ENCODE data around the gene LYPD3. TPM values are rescaled to one million over a fixed set of nuclear protein-coding genes. Genes with fewer than 3 reads are reported as not detected.

The LYPD3 gene
- total and polyA plus RNA-seq, 2 donors (not counting 3 experiments of a cell fraction or from before 2014, with no cell fraction given): 0.52 TPM; not detected in 1

- FAIRE-seq: no peak
- Histone ChIP-seq H3K4me2 (ENCODE audit: insufficient read depth, low read length) (no peak overlapping the region), H4K20me1 (replicated peaks; ENCODE audit: control insufficient read depth, extremely low read depth, insufficient read depth, low read length) (no peaks in the 10 kb centered on the region), H3K4me1 (ENCODE audit: control insufficient read depth, extremely low read depth, insufficient read depth, low read length) (no peaks in the 10 kb centered on the region), H3K9me3 (replicated peaks; ENCODE audit: control insufficient read depth, insufficient read depth, low read length) (no peaks in the 10 kb centered on the region), H3K9ac (replicated peaks; ENCODE audit: extremely low read depth, insufficient read depth, low read length) (no peak overlapping the region), H3K4me3 (replicated peaks in 1 of 3; ENCODE audit: insufficient read depth in 1 of 3, low read depth in 1 of 3, low read length in 3 of 3) (no peak overlapping the region), H3K36me3 (ENCODE audit: control insufficient read depth in 2 of 2, extremely low read depth in 1 of 2, insufficient read depth in 2 of 2, low read length in 2 of 2) (peaks cover 0 to 2% of the 10 kb centered on the region in 2 experiments), H3K79me2 (ENCODE audit: control insufficient read depth, insufficient read depth, low read length) (no peaks in the 10 kb centered on the region), H3K27ac (ENCODE audit: insufficient read depth, low read depth, low read length) (no peak overlapping the region), H3K9me1 (replicated peaks; ENCODE audit: control insufficient read depth, extremely low read depth, insufficient read depth, low read length) (no peaks in the 10 kb centered on the region), H2AFZ (ENCODE audit: low read depth, low read length) (no peak overlapping the region), H3K27me3 (ENCODE audit: control insufficient read depth in 2 of 2, insufficient read depth in 2 of 2, low read length in 2 of 2) (no peaks in the 10 kb centered on the region)
- no TSS peak for BruUV-seq (replicated peaks)
- no peak for DNase-seq (ENCODE audit: low read depth, low spot score)
- intact Hi-C loops (cut with micrococcal nuclease) (no loop called here), dilution Hi-C loops (cut with MboI; ENCODE audit: extremely low pct_ligation_motif_present, low sequenced_read_pairs) (no loop called here)
- POLR2A ChIA-PET: no interaction called here
- no peak for TF ChIP-seq POLR2A (IDR thresholded peaks at IDR 0.05; ENCODE audit: low read depth, low read length)
- TF ChIP-seq EZH2 (IDR thresholded peaks at IDR 0.05; ENCODE audit: borderline replicate concordance, low read depth, low read length, severe bottlenecking): no peak
- no peak for TF ChIP-seq MYC (IDR thresholded peaks at IDR 0.05; ENCODE audit: low read depth, low read length)
- CTCF ChIA-PET: interaction anchor here (2.6 kb wide), 1 partner anchor 35 kb away, joined by 13 read pairs; no protein-coding TSS in a partner anchor
Measured at GRCh38 chr19:43481701-43482100, 16.3 kb upstream of the LYPD3 start.

DNA sequence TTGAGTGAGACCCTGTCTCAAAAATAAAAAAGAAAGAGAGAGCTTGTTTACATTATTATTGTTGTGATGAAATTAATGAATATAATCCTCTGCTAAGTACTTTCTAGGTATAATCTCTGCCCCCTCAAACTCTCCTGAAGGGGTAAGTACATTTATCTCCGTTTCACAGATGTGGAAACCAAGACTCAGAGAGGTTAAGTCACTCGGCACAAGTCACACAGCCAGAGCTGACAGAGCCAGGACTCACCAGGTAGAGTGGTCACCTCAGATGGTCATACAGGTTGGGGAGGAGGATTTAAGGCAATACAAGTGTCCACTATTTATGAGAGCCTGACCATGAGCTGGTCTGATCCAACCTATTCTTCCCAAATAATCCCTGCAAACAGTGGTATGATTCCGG, 15.2 kb upstream of the LYPD3 start:
- Histone ChIP-seq H3K4me3 (replicated peaks in 1 of 3; ENCODE audit: insufficient read depth in 1 of 3, low read depth in 1 of 3, low read length in 3 of 3) (no peak overlapping the region), H4K20me1 (replicated peaks; ENCODE audit: control insufficient read depth, extremely low read depth, insufficient read depth, low read length) (no peaks in the 10 kb centered on the region), H3K36me3 (ENCODE audit: control insufficient read depth in 2 of 2, extremely low read depth in 1 of 2, insufficient read depth in 2 of 2, low read length in 2 of 2) (peaks cover 0 to 2% of the 10 kb centered on the region in 2 experiments), H3K4me2 (ENCODE audit: insufficient read depth, low read length) (no peak overlapping the region), H3K9me3 (replicated peaks; ENCODE audit: control insufficient read depth, insufficient read depth, low read length) (no peaks in the 10 kb centered on the region), H2AFZ (ENCODE audit: low read depth, low read length) (no peak overlapping the region), H3K9ac (replicated peaks; ENCODE audit: extremely low read depth, insufficient read depth, low read length) (no peak overlapping the region), H3K27me3 (ENCODE audit: control insufficient read depth in 2 of 2, insufficient read depth in 2 of 2, low read length in 2 of 2) (no peaks in the 10 kb centered on the region), H3K79me2 (ENCODE audit: control insufficient read depth, insufficient read depth, low read length) (no peaks in the 10 kb centered on the region), H3K9me1 (replicated peaks; ENCODE audit: control insufficient read depth, extremely low read depth, insufficient read depth, low read length) (no peaks in the 10 kb centered on the region), H3K4me1 (ENCODE audit: control insufficient read depth, extremely low read depth, insufficient read depth, low read length) (peaks cover 3% of the 10 kb centered on the region), H3K27ac (ENCODE audit: insufficient read depth, low read depth, low read length) (no peak overlapping the region)
- no TSS peak for BruUV-seq (replicated peaks)
- dilution Hi-C loops (cut with MboI; ENCODE audit: extremely low pct_ligation_motif_present, low sequenced_read_pairs) (no loop called here), intact Hi-C loops (cut with micrococcal nuclease) (no loop called here)
- no peak for FAIRE-seq
- CTCF ChIA-PET: interaction anchor here (0.9 to 2.6 kb wide), 6 partner anchors 8 to 48 kb away, joined by 3 to 13 read pairs (median 4); no protein-coding TSS in a partner anchor
- DNase-seq (ENCODE audit: low read depth, low spot score): no peak
- TF ChIP-seq POLR2A (IDR thresholded peaks at IDR 0.05; ENCODE audit: low read depth, low read length) (no peak), POLR2AphosphoS5 (IDR thresholded peaks at IDR 0.05; ENCODE audit: insufficient read depth, low read depth, low read length) (no peak), FOS (IDR thresholded peaks at IDR 0.05; ENCODE audit: borderline replicate concordance, insufficient read depth, low read length) (no peak), CTCF (IDR thresholded peaks at IDR 0.05; ENCODE audit: extremely low read depth in 1 of 2, insufficient read depth in 1 of 2, low read depth in 1 of 2, low read length in 2 of 2) (no peak), MYC (IDR thresholded peaks at IDR 0.05; ENCODE audit: low read depth, low read length) (no peak), GATA2 (IDR thresholded peaks at IDR 0.05; ENCODE audit: insufficient read depth, insufficient read length, low read depth, low read length) (no peak), JUN (IDR thresholded peaks at IDR 0.05; ENCODE audit: borderline replicate concordance, insufficient read depth, insufficient read length, low read depth) (no peak)
- TF ChIP-seq, protein P1, sequence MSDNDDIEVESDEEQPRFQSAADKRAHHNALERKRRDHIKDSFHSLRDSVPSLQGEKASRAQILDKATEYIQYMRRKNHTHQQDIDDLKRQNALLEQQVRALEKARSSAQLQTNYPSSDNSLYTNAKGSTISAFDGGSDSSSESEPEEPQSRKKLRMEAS (IDR thresholded peaks at IDR 0.05; ENCODE audit: insufficient read depth, insufficient read length): no peak
- POLR2A ChIA-PET: no interaction called here

Measured in endothelial cell of umbilical vein (primary cell).